ENCODE measurements around the gene OLFML2A. TPM values are rescaled to one million over a fixed set of nuclear protein-coding genes. Genes with fewer than 3 reads are reported as not detected.
"Not testable (repeated sequence)": the region's sequence is repeated elsewhere in the genome, so short reads cannot be mapped to it uniquely, and the experiment has no call there.

The OLFML2A gene
- total and polyA plus RNA-seq, 2 experiments from 2014 or later, result 0.11 to 0.14 TPM

GRCh38 chr9:124735121-124735520 is 41.8 kb upstream of the OLFML2A start:
- Histone ChIP-seq H3K9me3 (ENCODE audit: low read depth) (no peaks in the 10 kb centered on the region), H3K79me2 (ENCODE audit: insufficient read depth) (no peaks in the 10 kb centered on the region), H4K20me1 (ENCODE audit: insufficient read depth) (no peaks in the 10 kb centered on the region), H3K9ac (peak overlapping the region; percentile 36), H2AFZ (peak overlapping the region; percentile 78), H3F3A (ENCODE audit: insufficient read depth) (peaks cover 27% of the 10 kb centered on the region), H3K4me3 (peak overlapping the region; percentile 16; the same call in 1 of the 2 replicates), H3K4me2 (ENCODE audit: unreplicated experiment) (peak overlapping the region; percentile 62), H3K27ac (peak overlapping the region; percentile 55), H3K36me3 (ENCODE audit: low read depth) (no peaks in the 10 kb centered on the region), H3K4me1 (ENCODE audit: insufficient read depth) (peaks cover 15% of the 10 kb centered on the region), H3K9me2 (ENCODE audit: insufficient read depth) (no peaks in the 10 kb centered on the region), H3K27me3 (replicated peaks; ENCODE audit: insufficient read depth) (no peaks in the 10 kb centered on the region)
- peak; percentile 72 for DNase-seq
- in situ Hi-C loops (cut with MboI), result no loop called here
- no peak for TF ChIP-seq EZH2 (IDR thresholded peaks at IDR 0.05; ENCODE audit: insufficient read depth, poor library complexity, severe bottlenecking)
- no peak for TF ChIP-seq EZH2phosphoT487 (IDR thresholded peaks at IDR 0.05; ENCODE audit: insufficient read depth, low read depth)

GRCh38 chr9:124738075-124738474 is 38.9 kb upstream of the OLFML2A start:
- 96% methylated on average over 7 of the region's 7 CpGs for WGBS, 2 experiments (ENCODE audit: low coverage in 1 of 2, low lambda C conversion rate in 2 of 2, missing lambda C conversion rate in 2 of 2)
- DNase-seq; H4K20me1 ChIP-seq (ENCODE audit: insufficient read depth); in situ Hi-C loops (cut with MboI); H3K9me3 ChIP-seq (ENCODE audit: low read depth); H3K4me2 ChIP-seq (ENCODE audit: unreplicated experiment); H3K9me2 ChIP-seq (ENCODE audit: insufficient read depth); H3K27me3 ChIP-seq (replicated peaks; ENCODE audit: insufficient read depth); H2AFZ ChIP-seq; H3K36me3 ChIP-seq (ENCODE audit: low read depth); H3K4me3 ChIP-seq; H3K79me2 ChIP-seq (ENCODE audit: insufficient read depth); H3K9ac ChIP-seq; H3K27ac ChIP-seq: not testable (repeated sequence)
- Histone ChIP-seq H3F3A (ENCODE audit: insufficient read depth) (peaks cover 27% of the 10 kb centered on the region), H3K4me1 (ENCODE audit: insufficient read depth) (peaks cover 15% of the 10 kb centered on the region)

DNA sequence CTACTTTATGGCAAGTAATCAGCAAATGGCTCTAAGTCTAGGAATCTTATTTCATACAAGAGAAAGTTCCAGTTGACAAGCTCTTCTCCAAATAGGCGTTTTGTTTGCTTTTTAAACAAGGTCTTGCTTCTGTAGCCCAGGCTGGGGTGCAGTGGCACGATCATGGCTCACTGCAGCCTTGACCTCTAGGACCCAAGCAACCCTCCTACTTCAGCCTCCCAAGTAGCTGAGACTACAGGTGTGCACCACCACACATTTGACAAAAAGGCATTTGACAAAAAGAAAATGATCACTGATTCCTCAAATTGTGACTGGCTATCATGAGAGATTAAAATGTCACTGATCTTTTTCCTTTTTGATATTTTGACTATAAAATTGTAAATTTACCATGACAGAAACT is 37.6 kb upstream of the OLFML2A start:
- Histone ChIP-seq H3K4me2 (ENCODE audit: unreplicated experiment) (no peak overlapping the region), H3F3A (ENCODE audit: insufficient read depth) (peaks cover 15% of the 10 kb centered on the region), H3K79me2 (ENCODE audit: insufficient read depth) (no peaks in the 10 kb centered on the region), H3K4me1 (ENCODE audit: insufficient read depth) (peaks cover 14% of the 10 kb centered on the region), H3K9ac (no peak overlapping the region), H3K27me3 (replicated peaks; ENCODE audit: insufficient read depth) (no peaks in the 10 kb centered on the region), H3K9me3 (ENCODE audit: low read depth) (no peaks in the 10 kb centered on the region), H4K20me1 (ENCODE audit: insufficient read depth) (no peaks in the 10 kb centered on the region), H3K36me3 (ENCODE audit: low read depth) (no peaks in the 10 kb centered on the region), H3K4me3 (no peak overlapping the region), H3K9me2 (ENCODE audit: insufficient read depth) (no peaks in the 10 kb centered on the region), H3K27ac (no peak overlapping the region), H2AFZ (no peak overlapping the region)
- in situ Hi-C loops (cut with MboI), result no loop called here
- no peak for DNase-seq
- TF ChIP-seq EZH2phosphoT487 (IDR thresholded peaks at IDR 0.05; ENCODE audit: insufficient read depth, low read depth), result no peak
- TF ChIP-seq EZH2 (IDR thresholded peaks at IDR 0.05; ENCODE audit: insufficient read depth, poor library complexity, severe bottlenecking), result no peak
- WGBS, 2 experiments (ENCODE audit: low coverage in 1 of 2, low lambda C conversion rate in 2 of 2, missing lambda C conversion rate in 2 of 2), result 73 to 84% methylated on average over 2 of the region's 2 CpGs

DNA sequence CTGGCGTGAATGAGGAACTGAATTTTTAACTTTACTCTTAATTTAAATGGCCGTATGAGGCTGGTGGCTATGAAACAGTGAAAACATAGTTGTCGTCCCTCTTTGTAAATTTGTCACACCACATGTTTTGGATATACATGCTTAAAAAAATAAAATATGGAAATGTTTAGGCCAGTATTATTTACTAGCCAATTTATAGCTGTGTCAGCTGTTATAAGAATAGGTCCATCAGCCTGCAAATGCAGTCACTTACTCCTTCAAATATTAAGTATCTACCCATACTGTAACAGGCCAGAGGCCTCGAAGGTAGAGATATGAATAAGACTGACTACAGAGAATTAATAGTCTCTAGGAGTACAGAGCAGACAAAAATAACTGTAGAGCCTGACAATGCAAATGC is 35.8 kb upstream of the OLFML2A start:
- Histone ChIP-seq H3K36me3 (ENCODE audit: low read depth) (no peaks in the 10 kb centered on the region), H3K27me3 (replicated peaks; ENCODE audit: insufficient read depth) (no peaks in the 10 kb centered on the region), H3K79me2 (ENCODE audit: insufficient read depth) (no peaks in the 10 kb centered on the region), H3K9ac (no peak overlapping the region), H4K20me1 (ENCODE audit: insufficient read depth) (no peaks in the 10 kb centered on the region), H3F3A (ENCODE audit: insufficient read depth) (no peaks in the 10 kb centered on the region; the same call in 1 of the 2 replicates), H3K4me1 (ENCODE audit: insufficient read depth) (no peaks in the 10 kb centered on the region), H3K9me2 (ENCODE audit: insufficient read depth) (no peaks in the 10 kb centered on the region), H3K9me3 (ENCODE audit: low read depth) (no peaks in the 10 kb centered on the region), H2AFZ (no peak overlapping the region), H3K27ac (no peak overlapping the region), H3K4me2 (ENCODE audit: unreplicated experiment) (no peak overlapping the region), H3K4me3 (no peak overlapping the region)
- WGBS, 2 experiments (ENCODE audit: low coverage in 1 of 2, low lambda C conversion rate in 2 of 2, missing lambda C conversion rate in 2 of 2), result 93 to 97% methylated on average over 4 of the region's 4 CpGs
- TF ChIP-seq EZH2 (IDR thresholded peaks at IDR 0.05; ENCODE audit: insufficient read depth, poor library complexity, severe bottlenecking) (no peak), EZH2phosphoT487 (IDR thresholded peaks at IDR 0.05; ENCODE audit: insufficient read depth, low read depth) (no peak)
- in situ Hi-C loops (cut with MboI), result no loop called here
- DNase-seq, result no peak

DNA sequence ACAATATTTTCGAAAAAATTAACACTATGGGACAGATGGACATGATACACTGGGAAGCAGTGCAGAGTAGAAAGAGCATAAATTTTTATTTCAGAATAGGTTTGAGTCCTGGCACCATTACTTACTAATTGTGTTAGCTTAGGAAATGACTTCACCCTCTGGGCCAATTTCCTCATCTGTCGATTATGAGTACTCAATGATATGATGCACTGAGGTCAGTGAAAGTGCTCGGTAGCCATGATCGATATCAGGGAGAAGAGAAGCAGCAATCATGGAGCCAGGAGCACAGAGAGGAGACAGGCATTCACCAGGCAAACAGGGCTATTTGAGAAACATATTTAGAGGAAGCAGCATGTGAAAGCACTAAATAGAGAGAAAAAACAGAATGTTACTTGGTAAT is 35.3 kb upstream of the OLFML2A start:
- H3K4me2 ChIP-seq (ENCODE audit: unreplicated experiment), result no peak overlapping the region
- H2AFZ ChIP-seq, result no peak overlapping the region
- H3K79me2 ChIP-seq (ENCODE audit: insufficient read depth), result no peaks in the 10 kb centered on the region
- peak; percentile 22 for DNase-seq
- no peaks in the 10 kb centered on the region for H4K20me1 ChIP-seq (ENCODE audit: insufficient read depth)
- H3K36me3 ChIP-seq (ENCODE audit: low read depth), result no peaks in the 10 kb centered on the region
- H3K9me2 ChIP-seq (ENCODE audit: insufficient read depth), result no peaks in the 10 kb centered on the region
- H3K4me1 ChIP-seq (ENCODE audit: insufficient read depth), result no peaks in the 10 kb centered on the region
- no peaks in the 10 kb centered on the region for H3K9me3 ChIP-seq (ENCODE audit: low read depth)
- in situ Hi-C loops (cut with MboI), result no loop called here
- no peaks in the 10 kb centered on the region; the same call in 1 of the 2 replicates for H3F3A ChIP-seq (ENCODE audit: insufficient read depth)
- H3K9ac ChIP-seq, result no peak overlapping the region
- WGBS, 2 experiments (ENCODE audit: low coverage in 1 of 2, low lambda C conversion rate in 2 of 2, missing lambda C conversion rate in 2 of 2), result 60 to 76% methylated on average over 4 of the region's 4 CpGs
- H3K4me3 ChIP-seq, result no peak overlapping the region
- H3K27me3 ChIP-seq (replicated peaks; ENCODE audit: insufficient read depth), result no peaks in the 10 kb centered on the region
- no peak overlapping the region for H3K27ac ChIP-seq
- TF ChIP-seq EZH2phosphoT487 (IDR thresholded peaks at IDR 0.05; ENCODE audit: insufficient read depth, low read depth), result no peak
